Erythroblast (primary cell): Measurements from ENCODE around the gene KRTAP19-8.

Experiments
- GATA1 ChIP-seq: IDR thresholded peaks from 2 replicates; pipeline ENCODE4 v1.6.1; 2011; ENCODE audit warnings: low read depth, mild to moderate bottlenecking, control low read depth, low read length, moderate library complexity
- POLR2A ChIP-seq: IDR thresholded peaks from 2 replicates; pipeline ENCODE4 v1.6.1; 2011; ENCODE audit warnings: mild to moderate bottlenecking, low read length

GRCh38 chr21:31005019-31005418, 33.3 kb downstream of the KRTAP19-8 start:
- TF ChIP-seq POLR2A (no peak), GATA1 (no peak)
